Measurements from ENCODE around the gene PLEKHH1. TPM values are rescaled to one million over a fixed set of nuclear protein-coding genes. Genes with fewer than 3 reads are reported as not detected.

The PLEKHH1 gene
- total RNA-seq, 6 donors from 2014 or later = 0.46 to 25.1 (median 4.4) TPM

DNA sequence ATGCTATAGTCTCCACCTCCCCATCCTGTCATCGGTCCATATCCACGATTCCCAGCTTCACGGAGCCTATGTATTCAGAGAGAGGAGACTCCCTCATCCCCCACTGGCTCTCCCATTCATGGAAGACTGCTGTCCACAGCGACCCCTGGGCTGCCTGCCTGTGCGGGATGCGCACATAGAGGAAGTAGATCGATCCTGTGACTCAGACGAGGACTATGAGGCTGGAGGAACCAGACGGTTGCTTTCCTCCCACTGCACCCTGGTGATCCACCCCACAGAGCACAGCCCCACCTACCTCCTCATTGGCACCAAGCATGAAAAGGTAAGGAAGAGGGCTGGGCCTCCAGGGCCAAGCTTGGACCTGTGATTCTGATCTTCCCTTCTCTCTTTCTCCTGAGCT, 42.6 kb downstream of the PLEKHH1 start:
- no peaks in the 10 kb centered on the region for H3K27me3 ChIP-seq
- 81 to 83% methylated on average over 7 to 9 of the region's 9 CpGs for WGBS, 2 donors
- H3K4me3 ChIP-seq = no peak overlapping the region
- no peaks in the 10 kb centered on the region for H3K4me1 ChIP-seq
- no peaks in the 10 kb centered on the region for H3K36me3 ChIP-seq
- TF ChIP-seq POLR2AphosphoS5 (IDR thresholded peaks at IDR 0.05) (no peak), EP300 (IDR thresholded peaks at IDR 0.05) (no peak), CTCF (IDR thresholded peaks at IDR 0.05) (no peak), POLR2A (IDR thresholded peaks at IDR 0.05) (no peak)
- no peaks in the 10 kb centered on the region for H3K9me3 ChIP-seq
- DNase-seq (no peak), ATAC-seq (ENCODE audit: low FRiP score in 2 of 2) (no peak)
- no peak overlapping the region for H3K27ac ChIP-seq

DNA sequence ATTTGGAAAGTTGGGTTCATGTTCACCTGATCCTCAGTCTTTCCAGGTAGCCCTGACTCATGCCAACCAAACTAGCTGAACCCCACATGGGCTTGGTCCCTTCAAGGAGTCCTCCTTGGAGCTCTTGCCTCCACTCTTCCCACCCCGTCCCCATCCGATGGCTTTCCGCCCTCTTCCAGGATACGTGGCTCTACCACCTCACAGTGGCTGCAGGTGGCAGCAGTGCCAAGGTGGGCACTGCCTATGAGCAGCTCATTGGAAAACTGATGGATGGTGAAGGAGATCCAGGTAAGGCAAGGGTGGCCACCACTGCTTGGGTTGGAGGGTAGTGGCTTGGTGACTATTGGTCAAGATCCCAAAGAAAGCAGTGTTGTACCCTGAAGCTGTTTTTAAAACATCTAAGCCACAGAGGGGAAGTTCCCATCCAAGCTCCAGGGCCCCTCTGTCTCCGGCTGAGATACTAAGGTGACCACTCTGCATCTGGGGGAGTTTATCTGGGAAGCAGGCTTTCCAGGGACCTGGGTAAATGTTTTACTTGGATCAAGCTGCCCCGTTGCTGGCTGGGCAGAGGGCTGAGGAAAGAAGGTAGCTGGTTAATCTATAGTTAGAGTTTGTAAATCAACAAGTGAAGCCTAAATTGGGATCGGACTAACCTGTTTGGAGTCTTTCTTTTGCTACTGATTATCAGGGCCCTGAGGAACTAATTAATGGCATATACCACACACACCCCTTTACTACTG, 43.3 kb downstream of the PLEKHH1 start:
- no peak overlapping the region for H3K4me3 ChIP-seq
- WGBS, 2 donors = 89 to 92% methylated on average over 7 of the region's 7 CpGs
- H3K27me3 ChIP-seq = no peaks in the 10 kb centered on the region
- ATAC-seq (ENCODE audit: low FRiP score in 2 of 2) (no peak), DNase-seq (no peak)
- TF ChIP-seq POLR2AphosphoS5 (IDR thresholded peaks at IDR 0.05) (no peak), EP300 (IDR thresholded peaks at IDR 0.05) (no peak), CTCF (IDR thresholded peaks at IDR 0.05) (no peak), POLR2A (IDR thresholded peaks at IDR 0.05) (no peak)
- no peaks in the 10 kb centered on the region for H3K9me3 ChIP-seq
- H3K36me3 ChIP-seq = no peaks in the 10 kb centered on the region
- H3K27ac ChIP-seq = no peak overlapping the region
- H3K4me1 ChIP-seq = no peaks in the 10 kb centered on the region

- Histone ChIP-seq H3K27me3 (no peaks in the 10 kb centered on the region), H3K4me3 (no peak overlapping the region), H3K4me1 (no peaks in the 10 kb centered on the region), H3K9me3 (no peaks in the 10 kb centered on the region), H3K27ac (no peak overlapping the region), H3K36me3 (no peaks in the 10 kb centered on the region)
- 81 to 84% methylated on average over 13 of the region's 13 CpGs for WGBS, 2 donors
- TF ChIP-seq POLR2A (IDR thresholded peaks at IDR 0.05) = no peak
- TF ChIP-seq EP300 (IDR thresholded peaks at IDR 0.05) = no peak
- no peak for TF ChIP-seq POLR2AphosphoS5 (IDR thresholded peaks at IDR 0.05)
- no peak for TF ChIP-seq CTCF (IDR thresholded peaks at IDR 0.05)
- DNase-seq = no peak
- no peak for ATAC-seq (ENCODE audit: low FRiP score in 2 of 2)
Measured at GRCh38 chr14:67577181-67577808, 44.2 kb downstream of the PLEKHH1 start.

GRCh38 chr14:67577909-67578749, 45.0 kb downstream of the PLEKHH1 start:
- 75 to 86% methylated on average over 5 to 16 of the region's 16 CpGs for WGBS, 2 donors
- Histone ChIP-seq H3K4me3 (no peak overlapping the region), H3K27ac (no peak overlapping the region), H3K27me3 (no peaks in the 10 kb centered on the region), H3K4me1 (no peaks in the 10 kb centered on the region), H3K9me3 (no peaks in the 10 kb centered on the region), H3K36me3 (no peaks in the 10 kb centered on the region)
- TF ChIP-seq EP300 (IDR thresholded peaks at IDR 0.05) = no peak
- TF ChIP-seq CTCF (IDR thresholded peaks at IDR 0.05) = no peak
- no peak for TF ChIP-seq POLR2AphosphoS5 (IDR thresholded peaks at IDR 0.05)
- no peak for TF ChIP-seq POLR2A (IDR thresholded peaks at IDR 0.05)
- DNase-seq (no peak), ATAC-seq (ENCODE audit: low FRiP score in 2 of 2) (no peak)
